Measurements from ENCODE around the gene RYR3.

RYR3 gene

DNA sequence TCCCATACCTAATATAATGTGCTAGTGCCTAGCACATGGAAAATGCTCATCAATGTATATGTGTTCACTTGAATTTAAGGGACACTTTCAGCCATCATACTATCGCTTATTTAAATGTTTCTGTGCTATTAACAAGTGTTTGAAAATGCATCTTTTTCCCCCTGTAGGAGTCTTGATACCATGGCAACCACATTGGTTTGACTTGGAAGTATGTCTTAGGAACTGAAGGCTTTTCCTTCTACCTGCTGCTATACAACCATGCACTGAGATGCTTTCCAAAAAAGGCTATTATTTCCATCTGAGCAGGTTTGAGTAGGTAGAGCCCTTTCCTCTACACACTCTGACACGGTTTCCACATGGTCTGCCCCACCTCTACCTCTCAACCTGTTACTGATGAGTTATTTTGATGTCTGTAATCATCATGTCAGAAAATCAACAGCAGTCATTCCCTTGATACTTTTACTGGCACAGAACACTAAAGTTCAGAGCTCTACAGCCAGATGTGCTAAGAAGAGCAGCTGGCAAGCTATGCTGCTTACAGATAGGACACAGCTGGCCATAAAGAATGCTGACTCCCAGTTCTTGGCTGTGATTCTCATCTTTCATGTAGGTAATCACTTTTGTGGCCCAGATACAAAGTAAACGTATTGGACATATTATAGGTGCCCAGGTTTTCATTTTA lies 59.3 kb downstream of the RYR3 start:
- Histone ChIP-seq H3K4me3 (ENCODE audit: low read depth, low read length) (no peak overlapping the region), H3K9me3 (ENCODE audit: control insufficient read depth, insufficient read depth, low read depth, low read length) (no peaks in the 10 kb centered on the region), H3K36me3 (ENCODE audit: control insufficient read depth in 2 of 2, insufficient read depth in 1 of 2, low read length in 2 of 2) (no peaks in the 10 kb centered on the region), H3K27ac (ENCODE audit: extremely low read depth, low read depth, low read length) (no peak overlapping the region), H3K4me1 (ENCODE audit: control insufficient read depth, insufficient read depth, low read length) (no peaks in the 10 kb centered on the region)
- ChIA-PET CTCF (no interaction called here), POLR2A (no interaction called here)
- TF ChIP-seq ZNF473 (tag by site-specific recombination; IDR thresholded peaks at IDR 0.05) (no peak), ZNF174 (tag by site-specific recombination; IDR thresholded peaks at IDR 0.05) (no peak), PRDM6 (tag by site-specific recombination; IDR thresholded peaks at IDR 0.05) (no peak), SETDB1 (IDR thresholded peaks at IDR 0.05; ENCODE audit: insufficient read length, low read length) (no peak), ZNF202 (tag by site-specific recombination; IDR thresholded peaks at IDR 0.05; ENCODE audit: borderline replicate concordance) (no peak), ZNF426 (tag by site-specific recombination; IDR thresholded peaks at IDR 0.05) (no peak), ZNF596 (tag by site-specific recombination; IDR thresholded peaks at IDR 0.05) (no peak), SP7 (tag by site-specific recombination; IDR thresholded peaks at IDR 0.05) (no peak)
- TF ChIP-seq, protein P1, sequence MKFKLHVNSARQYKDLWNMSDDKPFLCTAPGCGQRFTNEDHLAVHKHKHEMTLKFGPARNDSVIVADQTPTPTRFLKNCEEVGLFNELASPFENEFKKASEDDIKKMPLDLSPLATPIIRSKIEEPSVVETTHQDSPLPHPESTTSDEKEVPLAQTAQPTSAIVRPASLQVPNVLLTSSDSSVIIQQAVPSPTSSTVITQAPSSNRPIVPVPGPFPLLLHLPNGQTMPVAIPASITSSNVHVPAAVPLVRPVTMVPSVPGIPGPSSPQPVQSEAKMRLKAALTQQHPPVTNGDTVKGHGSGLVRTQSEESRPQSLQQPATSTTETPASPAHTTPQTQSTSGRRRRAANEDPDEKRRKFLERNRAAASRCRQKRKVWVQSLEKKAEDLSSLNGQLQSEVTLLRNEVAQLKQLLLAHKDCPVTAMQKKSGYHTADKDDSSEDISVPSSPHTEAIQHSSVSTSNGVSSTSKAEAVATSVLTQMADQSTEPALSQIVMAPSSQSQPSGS (tag by site-specific recombination; IDR thresholded peaks at IDR 0.05; ENCODE audit: low read depth): no peak
- TF ChIP-seq, protein P2, sequence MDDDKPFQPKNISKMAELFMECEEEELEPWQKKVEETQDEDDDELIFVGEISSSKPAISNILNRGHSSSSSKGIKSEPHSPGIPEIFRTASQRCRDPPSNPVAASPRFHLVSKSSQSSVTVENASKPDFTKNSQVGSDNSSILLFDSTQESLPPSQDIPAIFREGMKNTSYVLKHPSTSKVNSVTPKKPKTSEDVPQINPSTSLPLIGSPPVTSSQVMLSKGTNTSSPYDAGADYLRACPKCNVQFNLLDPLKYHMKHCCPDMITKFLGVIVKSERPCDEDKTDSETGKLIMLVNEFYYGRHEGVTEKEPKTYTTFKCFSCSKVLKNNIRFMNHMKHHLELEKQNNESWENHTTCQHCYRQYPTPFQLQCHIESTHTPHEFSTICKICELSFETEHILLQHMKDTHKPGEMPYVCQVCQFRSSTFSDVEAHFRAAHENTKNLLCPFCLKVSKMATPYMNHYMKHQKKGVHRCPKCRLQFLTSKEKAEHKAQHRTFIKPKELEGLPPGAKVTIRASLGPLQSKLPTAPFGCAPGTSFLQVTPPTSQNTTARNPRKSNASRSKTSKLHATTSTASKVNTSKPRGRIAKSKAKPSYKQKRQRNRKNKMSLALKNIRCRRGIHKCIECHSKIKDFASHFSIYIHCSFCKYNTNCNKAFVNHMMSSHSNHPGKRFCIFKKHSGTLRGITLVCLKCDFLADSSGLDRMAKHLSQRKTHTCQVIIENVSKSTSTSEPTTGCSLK (tag by site-specific recombination; IDR thresholded peaks at IDR 0.05): no peak

DNA sequence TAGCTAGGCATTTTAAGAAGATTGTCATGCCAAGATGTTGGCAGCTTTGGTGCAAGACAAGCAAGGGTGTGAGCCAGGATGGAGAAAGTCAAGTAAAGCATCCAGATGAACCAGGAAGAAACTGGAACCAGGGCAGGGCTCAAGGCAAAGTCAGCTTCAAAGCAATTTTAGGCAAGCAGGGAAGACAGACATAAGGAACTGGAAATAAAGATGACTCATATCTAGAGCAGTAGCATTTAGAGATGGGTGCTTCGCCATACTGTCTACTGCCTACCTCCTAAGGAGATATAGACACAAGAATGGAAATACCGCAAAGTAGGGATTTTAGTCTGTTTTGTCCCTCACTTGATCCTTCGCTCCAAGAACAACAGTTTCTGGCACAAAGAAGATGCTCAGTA lies 59.9 kb downstream of the RYR3 start:
- no peak for TF ChIP-seq ZNF560 (tag by site-specific recombination; IDR thresholded peaks at IDR 0.05; ENCODE audit: borderline replicate concordance)
- no peak for TF ChIP-seq ZNF433 (tag by site-specific recombination; IDR thresholded peaks at IDR 0.05; ENCODE audit: low read depth)
- no peak for TF ChIP-seq ZNF114 (tag by site-specific recombination; IDR thresholded peaks at IDR 0.05)
- no peak for TF ChIP-seq ZNF423 (tag by site-specific recombination; IDR thresholded peaks at IDR 0.05)
- TF ChIP-seq, protein P3, sequence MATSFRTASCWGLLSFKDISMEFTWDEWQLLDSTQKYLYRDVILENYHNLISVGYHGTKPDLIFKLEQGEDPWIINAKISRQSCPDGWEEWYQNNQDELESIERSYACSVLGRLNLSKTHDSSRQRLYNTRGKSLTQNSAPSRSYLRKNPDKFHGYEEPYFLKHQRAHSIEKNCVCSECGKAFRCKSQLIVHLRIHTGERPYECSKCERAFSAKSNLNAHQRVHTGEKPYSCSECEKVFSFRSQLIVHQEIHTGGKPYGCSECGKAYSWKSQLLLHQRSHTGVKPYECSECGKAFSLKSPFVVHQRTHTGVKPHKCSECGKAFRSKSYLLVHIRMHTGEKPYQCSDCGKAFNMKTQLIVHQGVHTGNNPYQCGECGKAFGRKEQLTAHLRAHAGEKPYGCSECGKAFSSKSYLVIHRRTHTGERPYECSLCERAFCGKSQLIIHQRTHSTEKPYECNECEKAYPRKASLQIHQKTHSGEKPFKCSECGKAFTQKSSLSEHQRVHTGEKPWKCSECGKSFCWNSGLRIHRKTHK (tag by site-specific recombination; IDR thresholded peaks at IDR 0.05): no peak
- TF ChIP-seq ZNF274 (IDR thresholded peaks at IDR 0.05; ENCODE audit: low read length): no peak
- TF ChIP-seq ZNF274 (tag by site-specific recombination; IDR thresholded peaks at IDR 0.05; ENCODE audit: borderline replicate concordance): no peak
- no peak overlapping the region for H3K4me3 ChIP-seq (ENCODE audit: low read depth, low read length)
- no peak overlapping the region for H3K27ac ChIP-seq (ENCODE audit: extremely low read depth, low read depth, low read length)
- H3K36me3 ChIP-seq (ENCODE audit: control insufficient read depth in 2 of 2, insufficient read depth in 1 of 2, low read length in 2 of 2): no peaks in the 10 kb centered on the region
- ChIA-PET POLR2A (no interaction called here), CTCF (interaction anchor here (0.8 kb wide), 1 partner anchor 330 kb away, joined by 3 read pairs; no protein-coding TSS in a partner anchor)
- H3K4me1 ChIP-seq (ENCODE audit: control insufficient read depth, insufficient read depth, low read length): no peaks in the 10 kb centered on the region
- H3K9me3 ChIP-seq (ENCODE audit: control insufficient read depth, insufficient read depth, low read depth, low read length): no peaks in the 10 kb centered on the region

All from HEK293 (cell line).